Endothelial cell of umbilical vein (primary cell): ENCODE results near the gene TMEFF2. TPM values are rescaled to one million over a fixed set of nuclear protein-coding genes. Genes with fewer than 3 reads are reported as not detected.

ENCODE experiments used
- BruUV-seq: library from RNA; stranded (reverse); fragments of 400-500 nt; replicated peaks from 2 replicates; lab custom pipeline; 2021; lab: Mats Ljungman, UMichigan
- CTCF ChIA-PET: fragments of 300-600, 350-600 bp; sonication (Branson Sonifier 250); formaldehyde crosslinking; loops from one replicate; lab custom pipeline; 2021; ENCODE audit warnings: antibody characterized with exemption, inconsistent platforms; lab: Charles Lee
- POLR2A ChIA-PET: fragments of 300-600, 350-600 bp; sonication (Branson Sonifier 250); formaldehyde crosslinking; loops from one replicate; lab custom pipeline; 2021; ENCODE audit warnings: antibody characterized with exemption, inconsistent platforms; lab: Charles Lee
- DNase-seq: peaks from one replicate; pipeline ENCODE4 v3.0.0-alpha.2; 2011; ENCODE audit warnings: low read depth, low spot score
- FAIRE-seq: peaks from 2 replicates; lab custom pipeline; 2011; peaks lifted over from hg19 to GRCh38; lab: Jason Lieb, UNC
- H2AFZ ChIP-seq: 2 replicates; pipeline ENCODE4 v1.6.0; 2012; ENCODE audit warnings: low read depth, low read length, control low read depth, inconsistent platforms
- H3K27ac ChIP-seq: 2 replicates; pipeline ENCODE4 v1.5.1; 2011; ENCODE audit warnings: low read depth, mild to moderate bottlenecking, control low read depth, low read length, moderate library complexity; ENCODE audit not compliant: insufficient read depth
- H3K27me3 ChIP-seq, 2 experiments: 2 replicates each; pipeline versions ENCODE4 v1.6.0 to v1.6.1; 2011; ENCODE audit warnings: low read length in 2 of 2, mixed read lengths in 1 of 2; ENCODE audit not compliant: control insufficient read depth in 2 of 2, insufficient read depth in 2 of 2
- H3K36me3 ChIP-seq, 2 experiments: 2 replicates in 1 of 2; 3 replicates in 1 of 2; pipeline ENCODE4 v1.5.1; 2011; ENCODE audit warnings: low read length in 2 of 2, mild to moderate bottlenecking in 1 of 2, moderate library complexity in 1 of 2; ENCODE audit not compliant: control insufficient read depth in 2 of 2, insufficient read depth in 2 of 2; ENCODE audit errors: extremely low read depth in 1 of 2
- H3K4me1 ChIP-seq: 3 replicates; pipeline ENCODE4 v1.5.1; 2011; ENCODE audit warnings: mild to moderate bottlenecking, low read length; ENCODE audit not compliant: control insufficient read depth, insufficient read depth; ENCODE audit errors: extremely low read depth
- H3K4me2 ChIP-seq: 2 replicates; pipeline ENCODE4 v1.6.1; 2011; ENCODE audit warnings: low read length, control low read depth, mixed read lengths; ENCODE audit not compliant: insufficient read depth
- H3K4me3 ChIP-seq, 3 experiments: fragments of 200-600 bp in 1 of 3; sonication (generic), shearing (Covaris generic) in 1 of 3; replicated peaks in 1 of 3; 2 replicates each; pipeline ENCODE4 v1.5.1; 2011 to 2016; ENCODE audit warnings: control low read depth in 3 of 3, low read length in 3 of 3, mild to moderate bottlenecking in 2 of 3, inconsistent platforms in 1 of 3, low read depth in 1 of 3, moderate library complexity in 1 of 3; ENCODE audit not compliant: insufficient read depth in 1 of 3
- H3K79me2 ChIP-seq: 2 replicates; pipeline ENCODE4 v1.6.0; 2012; ENCODE audit warnings: low read length, inconsistent platforms; ENCODE audit not compliant: control insufficient read depth, insufficient read depth
- H3K9ac ChIP-seq: replicated peaks from 2 replicates; pipeline ENCODE3; 2011; ENCODE audit warnings: low read length, control low read depth; ENCODE audit not compliant: insufficient read depth; ENCODE audit errors: extremely low read depth
- H3K9me1 ChIP-seq: replicated peaks from 3 replicates; pipeline ENCODE4 v1.6.0; 2011; ENCODE audit warnings: mild to moderate bottlenecking, low read length; ENCODE audit not compliant: control insufficient read depth, insufficient read depth; ENCODE audit errors: extremely low read depth
- H3K9me3 ChIP-seq: replicated peaks from 2 replicates; pipeline ENCODE4 v1.5.1; 2012; ENCODE audit warnings: low read length, inconsistent platforms; ENCODE audit not compliant: control insufficient read depth, insufficient read depth
- H4K20me1 ChIP-seq: replicated peaks from 2 replicates; pipeline ENCODE3; 2011; ENCODE audit warnings: mild to moderate bottlenecking, low read length; ENCODE audit not compliant: control insufficient read depth, insufficient read depth; ENCODE audit errors: extremely low read depth
- CTCF ChIP-seq, 2 donors: IDR thresholded peaks; 1 replicate in 1 of 2; 2 replicates in 1 of 2; pipeline ENCODE4 v1.5.1; 2011; ENCODE audit warnings: low read length in 2 of 2, mild to moderate bottlenecking in 2 of 2, moderate library complexity in 2 of 2, control low read depth in 1 of 2, inconsistent platforms in 1 of 2, low read depth in 1 of 2; ENCODE audit not compliant: insufficient read depth in 1 of 2; ENCODE audit errors: extremely low read depth in 1 of 2
- EZH2 ChIP-seq: IDR thresholded peaks from 2 replicates; pipeline ENCODE4 v1.6.1; 2012; ENCODE audit warnings: borderline replicate concordance, low read depth, mild to moderate bottlenecking, moderate library complexity, low read length, inconsistent platforms; ENCODE audit not compliant: severe bottlenecking
- FOS ChIP-seq: IDR thresholded peaks from 2 replicates; pipeline ENCODE4 v1.6.1; 2011; ENCODE audit warnings: mild to moderate bottlenecking, low read length, moderate library complexity, borderline replicate concordance; ENCODE audit not compliant: insufficient read depth
- GATA2 ChIP-seq: IDR thresholded peaks from 2 replicates; pipeline ENCODE4 v1.7.0; 2011; ENCODE audit warnings: low read depth, mild to moderate bottlenecking, moderate library complexity, mixed read lengths, low read length; ENCODE audit not compliant: insufficient read length, insufficient read depth
- JUN ChIP-seq: IDR thresholded peaks from 2 replicates; pipeline ENCODE4 v1.6.1; 2011; ENCODE audit warnings: borderline replicate concordance, low read depth; ENCODE audit not compliant: insufficient read length, insufficient read depth
- MAX ChIP-seq: IDR thresholded peaks from 2 replicates; pipeline ENCODE4 v1.6.1; 2011; ENCODE audit not compliant: insufficient read depth, insufficient read length
- MYC ChIP-seq: IDR thresholded peaks from one replicate; pipeline ENCODE4 v1.6.1; 2011; ENCODE audit warnings: mild to moderate bottlenecking, low read depth, low read length
- POLR2A ChIP-seq: IDR thresholded peaks from 2 replicates; pipeline ENCODE4 v1.6.1; 2012; ENCODE audit warnings: low read depth, mild to moderate bottlenecking, control low read depth, low read length
- POLR2AphosphoS5 ChIP-seq: IDR thresholded peaks from 2 replicates; pipeline ENCODE4 v1.6.1; 2012; ENCODE audit warnings: low read depth, mild to moderate bottlenecking, control low read depth, low read length, moderate library complexity; ENCODE audit not compliant: insufficient read depth
- dilution Hi-C: fragments of 300-500 bp; cut with MboI; formaldehyde crosslinking; loops from one replicate; pipeline ENCODE4 v1.15.0; 2019; ENCODE audit warnings: low sequenced_read_pairs; ENCODE audit not compliant: extremely low pct_ligation_motif_present
- intact Hi-C: fragments of 100-400 bp; cut with micrococcal nuclease; formaldehyde crosslinking; loops from one replicate; pipeline ENCODE4 v1.10.0; 2022
- polyA plus RNA-seq, 4 experiments: library from polyadenylated mRNA; depleted of rRNA in 3 of 4; stranded (reverse) in 3 of 4; unstranded in 1 of 4; fragments of >200 nt; gene quantifications; 2 replicates each; pipeline versions ENCODE4 v1.2.1 to v1.2.3, GENCODE V29; 2011 to 2012; ENCODE audit warnings: missing spikeins in 1 of 4
- total RNA-seq: library from RNA; stranded (reverse); gene quantifications from 2 replicates; pipeline ENCODE4 v1.2.3, GENCODE V29; 2021

Gene TMEFF2
- total and polyA plus RNA-seq, 2 donors (not counting 3 experiments of a cell fraction or from before 2014, with no cell fraction given), result 0.18 to 0.20 TPM

GRCh38 chr2:192183296-192183695 lies 11.4 kb downstream of the TMEFF2 start:
- dilution Hi-C loops (no loop called here), intact Hi-C loops (no loop called here)
- Histone ChIP-seq H3K9ac (no peak overlapping the region), H3K9me3 (no peaks in the 10 kb centered on the region), H4K20me1 (no peaks in the 10 kb centered on the region), H3K79me2 (no peaks in the 10 kb centered on the region), H3K9me1 (no peaks in the 10 kb centered on the region), H2AFZ (no peak overlapping the region), H3K27ac (no peak overlapping the region), H3K4me2 (no peak overlapping the region), H3K4me1 (no peaks in the 10 kb centered on the region), H3K36me3 (no peaks in the 10 kb centered on the region), H3K27me3 (peaks cover 1 to 10% of the 10 kb centered on the region in 2 experiments), H3K4me3 (no peak overlapping the region)
- CTCF ChIA-PET, result no interaction called here
- no peak for DNase-seq
- no peak for FAIRE-seq
- POLR2A ChIA-PET, result no interaction called here
- TF ChIP-seq EZH2, result no peak
- TF ChIP-seq MYC, result no peak
- no peak for TF ChIP-seq FOS
- no peak for TF ChIP-seq MAX
- TF ChIP-seq CTCF (IDR thresholded peaks at IDR 0.05; ENCODE audit: extremely low read depth in 1 of 2, insufficient read depth in 1 of 2, low read depth in 1 of 2, low read length in 2 of 2), result no peak
- no peak for TF ChIP-seq JUN
- no peak for TF ChIP-seq GATA2
- no peak for TF ChIP-seq POLR2AphosphoS5
- no peak for TF ChIP-seq POLR2A
- BruUV-seq, result no TSS peak
